K562 (cell line): ENCODE measurements around the gene ZBTB22. TPM values are rescaled to one million over a fixed set of nuclear protein-coding genes. Genes with fewer than 3 reads are reported as not detected.

ENCODE experiments used
- CEBPZ ChIP-seq: fragments of 150-350 bp; IDR thresholded peaks from 2 replicates; pipeline ENCODE4 v1.6.1; 2014; ENCODE audit warnings: low read depth, mild to moderate bottlenecking, low read length, borderline replicate concordance
- CHD4 ChIP-seq: fragments of 200-600 bp; sonication (generic); IDR thresholded peaks from 3 replicates; pipeline ENCODE4 v1.6.1; 2012; ENCODE audit warnings: low read depth, mild to moderate bottlenecking, mixed read lengths, low read length, inconsistent platforms; ENCODE audit not compliant: insufficient read depth, insufficient replicate concordance, poor library complexity, severe bottlenecking
- CREB3 ChIP-seq: fragments of 450-650 bp; conservative IDR thresholded peaks from 2 replicates; pipeline ENCODE4 v1.6.1; 2016; ENCODE audit warnings: missing genetic modification characterization, low read depth, mild to moderate bottlenecking, missing compliant biosample characterization, moderate library complexity
- CREBBP ChIP-seq: IDR thresholded peaks from one replicate; pipeline ENCODE4 v1.6.1; 2012; ENCODE audit warnings: low read depth, mild to moderate bottlenecking, control low read depth, inconsistent platforms, low read length
- CSDE1 ChIP-seq, 2 experiments: fragments of 450-650 bp; IDR thresholded peaks; 2 replicates each; pipeline ENCODE4 v1.6.1; 2016; ENCODE audit warnings: mild to moderate bottlenecking in 1 of 2
- MLLT1 ChIP-seq, 2 experiments: fragments of 450-650 bp; IDR thresholded peaks; 2 replicates each; pipeline ENCODE4 v1.6.1; 2016
- MXI1 ChIP-seq: IDR thresholded peaks from 2 replicates; pipeline ENCODE4 v1.6.1; 2011; ENCODE audit warnings: low read depth, mild to moderate bottlenecking, improper control_type of control experiment, low read length
- POLR2H ChIP-seq: IDR thresholded peaks from 2 replicates; pipeline ENCODE4 v1.6.1; 2016; ENCODE audit warnings: missing genetic modification characterization, low read depth, mild to moderate bottlenecking, control low read depth, missing compliant biosample characterization, moderate library complexity
- SPI1 ChIP-seq: IDR thresholded peaks from 2 replicates; pipeline ENCODE4 v1.6.1; 2011; ENCODE audit warnings: low read depth, low read length, control low read depth, borderline replicate concordance
- TRIM25 ChIP-seq: fragments of 450-650 bp; IDR thresholded peaks from 2 replicates; pipeline ENCODE4 v1.7.0; 2016; ENCODE audit warnings: borderline replicate concordance
- ZBTB9 ChIP-seq: fragments of 450-650 bp; formaldehyde crosslinking; IDR thresholded peaks from 2 replicates; pipeline ENCODE4 v1.4.0; 2020; ENCODE audit warnings: mild to moderate bottlenecking, moderate library complexity
- ZNF740 ChIP-seq, 3 experiments: fragments of 200-800 bp in 1 of 3; sonication (Bioruptor generic) in 1 of 3; sonication (generic) in 1 of 3; formaldehyde crosslinking in 1 of 3; IDR thresholded peaks; 2 replicates each; pipeline versions ENCODE4 v1.6.1 to v1.8.0; 2016 to 2022; ENCODE audit warnings: mild to moderate bottlenecking in 2 of 3, missing compliant biosample characterization in 2 of 3, missing genetic modification characterization in 2 of 3, missing genetic modification reagents in 1 of 3
- polyA plus RNA-seq, 8 experiments: library from polyadenylated mRNA; depleted of rRNA in 4 of 8; stranded (reverse) in 5 of 8; unstranded in 3 of 8; fragments of >200 nt; fragmentation: Nextera tagmentation in 2 of 8; fragmentation: Illumina TruSeq in 1 of 8; extraction: Ambion mirVana in 2 of 8; extraction: Trizol in 1 of 8; gene quantifications; 2 replicates each; pipeline versions ENCODE4 v1.2.1 to v1.2.3, GENCODE V29; 2011 to 2014; ENCODE audit warnings: inconsistent platforms in 1 of 8, missing spikeins in 1 of 8
- total RNA-seq, 7 experiments: library from RNA; depleted of rRNA in 6 of 7; stranded (reverse); fragments of >200 nt in 6 of 7; fragmentation: Illumina TruSeq in 2 of 7; extraction: Trizol in 2 of 7; gene quantifications; 2 replicates each; pipeline versions ENCODE4 v1.2.1 to v1.2.3, GENCODE V29; 2011 to 2021; ENCODE audit warnings: low replicate concordance in 1 of 7

Gene ZBTB22
- total and polyA plus RNA-seq, 9 of the 15 experiments (the other 6 are each of a cell fraction or from before 2014, with no cell fraction given): 0.21 to 11.9 (median 7.1) TPM

GRCh38 chr6:33344701-33345697, 27.5 kb upstream of the ZBTB22 start (continued):
- TF ChIP-seq CREB3 (tag) (no peak; the same call in 1 of the 2 replicates), CHD4 (no peak), MLLT1 (IDR thresholded peaks at IDR 0.05) (peak in 1 of 2 experiments; percentile 95; a peak in 2 of 4 replicates), CEBPZ (no peak), MXI1 (no peak), POLR2H (tag) (no peak), SPI1 (no peak), CSDE1 (IDR thresholded peaks at IDR 0.05) (no peak), TRIM25 (no peak), ZNF740 (CRISPR knock-in tag; IDR thresholded peaks at IDR 0.05) (peak; percentile 94), ZNF740 (tag; IDR thresholded peaks at IDR 0.05) (peak in 1 of 2 experiments; percentile 91; a peak in 2 of 4 replicates), ZBTB9 (CRISPR knock-in tag) (no peak), CREBBP (no peak)
